GM19467 (cell line): Measurements from ENCODE around the gene PIK3R4.

ENCODE experiments used
- ATAC-seq: cut with Tn5 transposase; IDR thresholded peaks from one replicate; pipeline ENCODE4 v1.9.1; 2021; ENCODE audit warnings: mild to moderate bottlenecking, moderate library complexity; ENCODE audit not compliant: unreplicated experiment

Gene PIK3R4

DNA sequence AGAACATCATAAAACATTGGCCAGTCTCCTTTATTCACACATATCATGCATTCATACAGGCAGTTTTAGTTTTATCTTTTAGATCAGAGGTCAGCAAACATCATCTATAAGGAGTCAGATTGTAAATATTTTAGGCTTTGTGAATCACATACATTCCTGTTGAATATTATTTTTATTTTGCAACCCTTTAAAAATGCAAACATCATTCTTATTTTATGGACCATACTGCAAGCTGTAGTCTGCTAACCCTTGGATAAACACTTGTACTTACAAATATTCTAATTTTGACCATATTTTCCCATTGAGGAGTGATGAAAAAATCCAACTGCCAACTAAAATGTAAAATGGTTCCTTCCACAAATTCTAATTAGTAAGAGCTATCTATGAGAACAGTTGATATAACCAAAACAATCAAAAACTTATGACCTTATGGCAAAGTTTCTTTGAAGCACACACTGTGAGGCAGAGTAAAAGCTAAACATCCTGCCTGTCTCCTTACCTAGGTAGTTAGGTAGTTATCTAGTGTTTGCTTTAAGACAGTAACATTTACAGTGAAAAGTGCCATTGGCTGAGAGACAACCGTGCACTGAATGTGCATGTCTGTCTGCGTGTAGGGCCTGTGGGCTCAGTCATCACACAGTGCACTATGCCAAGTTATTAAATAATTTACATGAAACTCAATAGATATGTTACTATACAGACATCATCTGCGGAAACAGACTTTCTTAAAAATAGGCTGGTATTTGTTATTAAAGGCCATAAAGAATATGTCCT, 57.7 kb downstream of the PIK3R4 start:
- ATAC-seq: no peak

DNA sequence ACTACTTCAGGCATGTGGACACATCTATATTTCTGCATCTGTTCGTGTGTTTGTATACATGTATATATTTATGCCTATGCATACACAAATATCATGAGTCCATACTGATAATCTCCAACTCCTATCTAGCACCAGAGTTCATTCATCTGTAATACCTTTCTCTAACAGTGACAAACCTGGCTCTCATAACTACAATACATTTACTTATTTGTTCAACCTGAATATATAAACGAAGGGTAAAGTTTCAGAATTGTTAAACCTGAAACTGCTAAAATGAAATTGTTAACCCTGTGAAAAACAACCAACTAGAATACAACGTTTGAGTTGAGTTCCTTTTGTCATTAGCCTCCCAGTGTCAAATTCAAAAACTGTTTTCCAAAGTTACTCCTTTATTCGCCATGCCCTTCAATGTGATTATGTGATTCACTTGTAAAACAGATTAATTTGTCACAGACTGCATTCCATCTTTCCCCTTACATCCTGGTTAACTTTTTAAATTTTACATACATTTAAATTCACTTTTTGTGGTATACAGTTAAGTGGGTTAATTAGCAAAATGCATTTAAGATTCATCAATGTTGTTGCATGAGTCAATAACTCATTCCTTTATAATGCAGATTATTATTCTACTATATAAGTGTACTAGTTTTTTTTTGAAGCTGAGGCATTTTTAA, 58.5 kb downstream of the PIK3R4 start:
- ATAC-seq: no peak

- ATAC-seq: no peak
Measured at GRCh38 chr3:130687327-130687726, 59.3 kb downstream of the PIK3R4 start.

GRCh38 chr3:130686833-130687232, 59.8 kb downstream of the PIK3R4 start:
- no peak for ATAC-seq

- no peak for ATAC-seq
Measured at GRCh38 chr3:130682131-130682530, 64.5 kb downstream of the PIK3R4 start.

GRCh38 chr3:130679218-130679617, 67.4 kb downstream of the PIK3R4 start:
- ATAC-seq: no peak

GRCh38 chr3:130677343-130677742, 69.3 kb downstream of the PIK3R4 start:
- ATAC-seq: no peak

DNA sequence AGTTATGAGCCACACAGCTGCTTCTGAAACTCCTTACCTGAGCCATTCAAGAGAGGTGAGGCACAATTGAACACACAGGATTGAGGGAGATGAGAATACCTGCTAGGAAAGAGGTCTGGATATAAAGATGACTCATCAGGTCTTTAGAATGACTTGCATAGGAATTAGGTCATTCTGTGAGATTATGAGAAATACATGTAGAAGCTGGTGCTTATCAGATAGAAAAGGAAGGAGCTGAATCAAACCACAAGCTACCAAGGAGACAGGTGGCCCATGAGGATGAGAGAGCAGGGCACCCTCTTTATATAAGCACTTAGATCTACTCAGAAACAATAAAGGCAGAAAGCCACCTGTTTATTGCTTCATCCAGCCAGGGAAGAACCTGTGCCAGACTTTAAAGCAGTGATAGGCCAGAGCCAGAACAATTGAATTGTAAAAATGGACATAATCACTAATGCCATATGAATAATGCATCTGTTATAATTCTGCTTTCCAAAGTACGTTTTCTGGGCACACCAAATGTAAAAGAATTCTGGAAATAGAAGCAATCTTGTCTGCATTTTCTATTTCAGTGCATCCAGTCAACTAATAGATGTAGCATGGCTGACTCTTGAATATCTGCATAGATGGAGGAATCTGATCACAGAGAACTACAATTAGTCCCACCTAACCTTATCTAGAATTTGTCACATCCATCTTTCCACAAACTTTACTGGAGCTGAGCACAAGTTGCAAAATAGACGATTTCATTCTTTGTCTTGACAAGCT, 74.9 kb downstream of the PIK3R4 start:
- ATAC-seq: no peak

GRCh38 chr3:130669740-130670139, 76.9 kb downstream of the PIK3R4 start:
- no peak for ATAC-seq

DNA sequence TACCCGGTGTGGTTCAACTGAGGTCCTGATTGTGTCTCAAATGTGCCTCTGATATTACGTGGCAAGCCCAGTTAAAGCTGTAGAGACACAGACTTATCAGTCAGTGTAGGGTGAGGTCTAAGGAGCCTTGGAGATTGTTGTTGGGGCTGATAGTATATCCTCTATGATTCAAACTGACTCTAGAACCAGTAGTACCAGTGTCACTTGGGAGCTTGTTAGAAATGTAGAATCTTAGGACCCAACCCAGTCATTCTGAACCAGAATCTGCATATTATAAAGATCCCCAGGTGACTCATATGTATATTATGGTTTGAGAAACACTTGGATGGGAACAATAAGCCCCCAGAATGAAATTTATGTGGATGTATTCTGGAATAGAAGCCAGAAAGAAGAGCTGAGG, 83.5 kb downstream of the PIK3R4 start:
- no peak for ATAC-seq

GRCh38 chr3:130662501-130662996, 84.1 kb downstream of the PIK3R4 start:
- no peak for ATAC-seq

DNA sequence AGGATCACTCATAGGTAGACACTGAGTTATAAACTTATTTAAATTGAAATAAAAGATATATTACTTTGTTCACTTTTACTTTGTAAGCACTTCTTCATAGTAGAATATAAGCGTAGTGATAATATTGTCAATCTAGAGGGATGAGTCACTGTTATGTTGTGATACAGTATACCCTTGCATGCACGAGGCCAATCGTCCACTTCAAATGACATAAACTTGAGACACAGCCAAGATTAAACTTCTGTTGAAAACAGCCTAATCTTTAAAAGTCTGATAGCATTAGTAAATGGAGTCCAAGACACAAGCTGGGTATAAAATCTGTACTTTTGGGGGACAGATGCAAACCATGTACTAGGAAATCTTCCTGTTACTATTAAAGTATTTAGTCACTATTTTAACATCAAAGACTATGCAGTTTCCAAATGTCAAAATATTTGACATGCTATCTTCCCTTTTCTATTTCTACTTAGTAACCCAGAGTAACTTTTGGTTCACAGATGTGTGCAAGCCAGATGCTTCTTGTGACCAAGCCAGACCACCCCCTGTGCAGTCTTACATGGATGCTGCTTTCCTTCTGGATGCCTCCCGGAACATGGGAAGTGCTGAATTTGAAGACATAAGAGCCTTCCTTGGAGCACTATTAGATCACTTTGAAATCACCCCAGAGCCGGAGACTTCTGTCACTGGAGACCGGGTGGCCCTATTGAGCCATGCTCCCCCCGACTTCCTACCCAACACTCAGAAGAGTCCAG, 85.3 kb downstream of the PIK3R4 start:
- no peak for ATAC-seq

GRCh38 chr3:130659911-130660310, 86.7 kb downstream of the PIK3R4 start:
- ATAC-seq: no peak

DNA sequence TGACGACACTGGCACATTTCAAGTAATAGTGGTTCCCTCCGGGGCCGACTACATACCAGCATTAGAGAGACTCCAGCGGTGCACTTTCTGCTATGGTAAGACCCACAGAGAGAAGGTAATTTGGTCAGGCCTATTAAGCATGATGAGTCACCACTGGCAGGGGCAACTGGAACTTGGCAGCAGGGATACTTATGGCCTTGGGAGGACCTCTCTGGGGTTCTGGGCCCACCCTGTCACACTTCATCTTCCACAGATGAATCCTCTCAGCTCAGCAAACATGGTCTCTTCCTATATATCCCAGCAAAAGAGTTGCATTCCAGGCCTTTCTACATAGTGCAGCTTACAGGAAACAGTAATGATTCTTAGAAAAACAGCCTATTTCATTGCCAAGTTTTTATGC, 88.0 kb downstream of the PIK3R4 start:
- ATAC-seq: no peak

- no peak for ATAC-seq
Measured at GRCh38 chr3:130656627-130657026, 90.0 kb downstream of the PIK3R4 start.

- no peak for ATAC-seq
Measured at GRCh38 chr3:130654921-130655320, 91.7 kb downstream of the PIK3R4 start.

GRCh38 chr3:130654091-130654490, 92.5 kb downstream of the PIK3R4 start:
- no peak for ATAC-seq

DNA sequence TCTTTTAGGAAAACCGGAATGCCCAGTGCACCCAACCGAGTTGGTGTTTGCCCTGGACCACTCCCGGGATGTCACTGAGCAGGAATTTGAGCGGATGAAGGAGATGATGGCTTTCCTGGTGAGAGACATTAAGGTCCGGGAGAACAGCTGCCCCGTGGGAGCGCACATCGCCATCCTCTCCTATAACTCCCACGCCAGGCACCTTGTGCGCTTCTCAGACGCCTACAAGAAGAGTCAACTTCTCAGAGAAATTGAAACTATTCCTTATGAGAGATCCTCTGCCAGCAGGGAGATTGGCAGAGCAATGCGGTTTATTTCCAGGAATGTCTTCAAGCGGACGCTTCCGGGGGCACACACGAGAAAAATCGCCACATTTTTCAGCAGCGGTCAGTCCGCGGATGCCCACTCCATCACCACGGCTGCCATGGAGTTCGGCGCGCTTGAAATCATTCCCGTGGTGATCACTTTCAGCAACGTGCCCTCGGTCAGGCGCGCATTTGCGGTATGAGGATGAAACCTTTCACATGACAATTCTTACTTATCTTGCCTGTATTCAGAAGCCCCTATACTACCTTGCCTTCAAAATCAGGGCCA, 97.5 kb downstream of the PIK3R4 start:
- no peak for ATAC-seq

- no peak for ATAC-seq
Measured at GRCh38 chr3:130648293-130648692, 98.3 kb downstream of the PIK3R4 start.

- ATAC-seq: no peak
Measured at GRCh38 chr3:130645261-130645660, 101.4 kb downstream of the PIK3R4 start.
